Measurements from ENCODE around the gene HOXD12. TPM values are rescaled to one million over a fixed set of nuclear protein-coding genes. Genes with fewer than 3 reads are reported as not detected.

Gene HOXD12
- polyA plus RNA-seq, 1 donor from 2014 or later: not detected

- TF ChIP-seq RAD21 (conservative IDR thresholded peaks at IDR 0.05) (no peak), MXI1 (conservative IDR thresholded peaks at IDR 0.05; ENCODE audit: poor library complexity, severe bottlenecking) (no peak), EP300 (conservative IDR thresholded peaks at IDR 0.05; ENCODE audit: poor library complexity, severe bottlenecking) (no peak), EZH2 (IDR thresholded peaks at IDR 0.05; ENCODE audit: borderline replicate concordance, insufficient read depth, low read length, poor library complexity, severe bottlenecking) (no peak), REST (IDR thresholded peaks at IDR 0.05; ENCODE audit: borderline replicate concordance) (no peak), TAF1 (IDR thresholded peaks at IDR 0.05; ENCODE audit: low read depth) (no peak), POLR2AphosphoS5 (IDR thresholded peaks at IDR 0.05) (no peak)
- Histone ChIP-seq H3K79me2 (replicated peaks; ENCODE audit: insufficient read depth, low read length) (no peaks in the 10 kb centered on the region), H3K27me3 (ENCODE audit: insufficient read depth, low read depth, low read length) (peaks cover 99% of the 10 kb centered on the region), H4K20me1 (ENCODE audit: insufficient read depth) (no peaks in the 10 kb centered on the region), H3F3A (ENCODE audit: insufficient read depth, low read length, poor library complexity, severe bottlenecking) (no peaks in the 10 kb centered on the region), H3K9ac (ENCODE audit: low read length) (no peak overlapping the region), H2AFZ (ENCODE audit: low read depth, low read length) (no peak overlapping the region), H3K4me2 (ENCODE audit: low read length) (no peak overlapping the region), H3K27ac (ENCODE audit: low read length) (no peak overlapping the region), H3K4me3 (ENCODE audit: low read length) (no peak overlapping the region), H3K9me2 (ENCODE audit: insufficient read depth, low read length) (no peaks in the 10 kb centered on the region), H3K9me3 (ENCODE audit: low read length) (peaks cover 4% of the 10 kb centered on the region), H3K36me3 (ENCODE audit: insufficient read depth, low read length) (no peaks in the 10 kb centered on the region)
Observed at GRCh38 chr2:176095421-176095820, 4.2 kb upstream of the HOXD12 start.

- H3F3A ChIP-seq (ENCODE audit: insufficient read depth, low read length, poor library complexity, severe bottlenecking): no peaks in the 10 kb centered on the region
- no peak overlapping the region for H3K27ac ChIP-seq (ENCODE audit: low read length)
- no peaks in the 10 kb centered on the region for H3K36me3 ChIP-seq (ENCODE audit: insufficient read depth, low read length)
- H3K79me2 ChIP-seq (replicated peaks; ENCODE audit: insufficient read depth, low read length): no peaks in the 10 kb centered on the region
- H3K4me3 ChIP-seq (ENCODE audit: low read length): no peak overlapping the region
- H3K27me3 ChIP-seq (ENCODE audit: insufficient read depth, low read depth, low read length): peaks cover 99% of the 10 kb centered on the region
- H2AFZ ChIP-seq (ENCODE audit: low read depth, low read length): no peak overlapping the region
- peaks cover 7% of the 10 kb centered on the region for H3K9me3 ChIP-seq (ENCODE audit: low read length)
- TF ChIP-seq POLR2AphosphoS5 (IDR thresholded peaks at IDR 0.05) (peak; percentile 64), EP300 (conservative IDR thresholded peaks at IDR 0.05; ENCODE audit: poor library complexity, severe bottlenecking) (no peak)
- no peaks in the 10 kb centered on the region for H3K9me2 ChIP-seq (ENCODE audit: insufficient read depth, low read length)
- H3K9ac ChIP-seq (ENCODE audit: low read length): no peak overlapping the region
- H4K20me1 ChIP-seq (ENCODE audit: insufficient read depth): no peaks in the 10 kb centered on the region
- H3K4me2 ChIP-seq (ENCODE audit: low read length): no peak overlapping the region
Observed at GRCh38 chr2:176096243-176096985, 3.2 kb upstream of the HOXD12 start.

- no peak overlapping the region for H3K9ac ChIP-seq (ENCODE audit: low read length)
- no peaks in the 10 kb centered on the region for H3K9me2 ChIP-seq (ENCODE audit: insufficient read depth, low read length)
- peaks cover 7% of the 10 kb centered on the region for H3K9me3 ChIP-seq (ENCODE audit: low read length)
- peaks cover 99% of the 10 kb centered on the region for H3K27me3 ChIP-seq (ENCODE audit: insufficient read depth, low read depth, low read length)
- H3K4me2 ChIP-seq (ENCODE audit: low read length): peak overlapping the region; percentile 44
- no peaks in the 10 kb centered on the region for H3K79me2 ChIP-seq (replicated peaks; ENCODE audit: insufficient read depth, low read length)
- H2AFZ ChIP-seq (ENCODE audit: low read depth, low read length): no peak overlapping the region
- no peaks in the 10 kb centered on the region for H3K36me3 ChIP-seq (ENCODE audit: insufficient read depth, low read length)
- no peak overlapping the region for H3K27ac ChIP-seq (ENCODE audit: low read length)
- TF ChIP-seq CTCF (IDR thresholded peaks at IDR 0.05; ENCODE audit: poor library complexity, severe bottlenecking): peak; percentile 86
- no peak for TF ChIP-seq EZH2 (IDR thresholded peaks at IDR 0.05; ENCODE audit: borderline replicate concordance, insufficient read depth, low read length, poor library complexity, severe bottlenecking)
- peak; percentile 86 for TF ChIP-seq RAD21 (conservative IDR thresholded peaks at IDR 0.05)
- peak; percentile 84 for TF ChIP-seq SMC3 (conservative IDR thresholded peaks at IDR 0.05; ENCODE audit: poor library complexity)
- TF ChIP-seq EP300 (conservative IDR thresholded peaks at IDR 0.05; ENCODE audit: poor library complexity, severe bottlenecking): no peak
- TF ChIP-seq POLR2AphosphoS5 (IDR thresholded peaks at IDR 0.05): no peak
- no peaks in the 10 kb centered on the region for H4K20me1 ChIP-seq (ENCODE audit: insufficient read depth)
- no peaks in the 10 kb centered on the region for H3F3A ChIP-seq (ENCODE audit: insufficient read depth, low read length, poor library complexity, severe bottlenecking)
- H3K4me3 ChIP-seq (ENCODE audit: low read length): peak overlapping the region; percentile 64
Observed at GRCh38 chr2:176096986-176097819, 2.4 kb upstream of the HOXD12 start.

Data from neural cell (in vitro differentiated cells).